ENCODE data around the gene TMEM273. TPM values are rescaled to one million over a fixed set of nuclear protein-coding genes. Genes with fewer than 3 reads are reported as not detected.
A peak's percentile ranks its signal among the peaks of the same experiment; 100 is the strongest.

Gene TMEM273
- total and polyA plus RNA-seq, 2 of the 4 experiments (the other 2 are of a cell fraction), result not detected

DNA sequence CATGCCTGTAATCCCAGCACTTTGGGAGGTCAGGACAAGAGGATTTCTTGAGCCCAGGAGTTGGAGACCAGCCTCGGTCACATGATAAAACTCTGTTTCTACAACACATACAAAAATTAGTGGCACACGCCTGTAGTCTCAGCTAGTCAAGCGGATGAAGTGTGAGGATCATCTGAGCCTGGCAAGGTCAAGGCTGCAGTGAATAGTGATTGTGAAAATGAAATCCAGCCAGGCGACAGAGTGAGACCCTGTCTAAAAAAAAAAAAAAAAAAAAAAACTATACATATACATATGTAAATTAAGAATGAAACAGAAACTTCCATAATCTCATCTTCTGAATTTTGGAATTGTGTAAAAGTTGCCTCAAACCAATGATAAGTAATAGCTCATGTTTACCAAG lies 36.2 kb downstream of the TMEM273 start:
- DNase-seq (no peak), ATAC-seq (ENCODE audit: low read depth) (no peak)
- Histone ChIP-seq H3K4ac (ENCODE audit: low read depth, low read length) (no peak overlapping the region), H2AK9ac (replicated peaks; ENCODE audit: low read depth, low read length, poor library complexity) (no peak overlapping the region), H3K27me3 (ENCODE audit: control insufficient read depth, insufficient read depth, low read length) (no peaks in the 10 kb centered on the region), H3K9me3 (ENCODE audit: control insufficient read depth, insufficient read depth, low read length) (no peaks in the 10 kb centered on the region; the same call in 1 of the 2 replicates), H3K4me3 (ENCODE audit: insufficient read depth, low read depth, low read length) (no peak overlapping the region), H3K36me3 (ENCODE audit: control insufficient read depth, insufficient read depth, low read length) (no peaks in the 10 kb centered on the region), H3K79me1 (ENCODE audit: low read depth in 1 of 2, low read length in 2 of 2) (no peaks in the 10 kb centered on the region), H3K56ac (ENCODE audit: extremely low read depth, insufficient read depth, low read length) (no peak overlapping the region), H4K91ac (ENCODE audit: insufficient read depth, low read depth, low read length) (no peak overlapping the region), H3K4me1 (ENCODE audit: control insufficient read depth, insufficient read depth, low read length) (peaks cover 4% of the 10 kb centered on the region), H4K8ac (ENCODE audit: low read depth in 2 of 2, low read length in 2 of 2) (no peak overlapping the region), H2BK20ac (ENCODE audit: low read depth, low read length) (no peak overlapping the region), H3K14ac (replicated peaks; ENCODE audit: low read depth, low read length) (no peak overlapping the region), H4K5ac (ENCODE audit: low read depth, low read length) (no peak overlapping the region), H3K18ac (ENCODE audit: low read depth, low read length) (no peak overlapping the region), H3K4me2 (ENCODE audit: low read depth, low read length) (no peak overlapping the region), H2AFZ (replicated peaks; ENCODE audit: low read length, poor library complexity) (no peak overlapping the region), H4K20me1 (ENCODE audit: insufficient read depth, low read length) (no peaks in the 10 kb centered on the region), H3K23ac (ENCODE audit: low read depth, low read length) (no peak overlapping the region), H3K9me1 (ENCODE audit: insufficient read depth, low read length) (peaks cover 8% of the 10 kb centered on the region), H3K27ac (ENCODE audit: insufficient read depth, low read length) (no peak overlapping the region), H2BK5ac (ENCODE audit: low read depth, low read length, poor library complexity, severe bottlenecking) (no peak overlapping the region), H3K9ac (ENCODE audit: low read depth, low read length) (no peak overlapping the region), H2BK15ac (ENCODE audit: low read depth, low read length) (0 out of 3 replicates have a peak overlapping the region, but pooled peaks have one; percentile 23), H2AK5ac (ENCODE audit: low read depth, low read length) (no peak overlapping the region), H2BK120ac (ENCODE audit: low read depth, low read length) (no peak overlapping the region)
- BruUV-seq (replicated peaks), result no TSS peak
- ChIA-PET POLR2A (ENCODE audit: unreplicated experiment) (no interaction called here), CTCF (interaction anchor here (0.6 kb wide), 1 partner anchor 16 kb away, joined by 3 read pairs; no protein-coding TSS in a partner anchor)
- dilution Hi-C loops (cut with HindIII; ENCODE audit: low sequenced_read_pairs, unreplicated experiment) (no loop called here), intact Hi-C loops (cut with micrococcal nuclease) (no loop called here), in situ Hi-C loops (cut with MboI; ENCODE audit: low sequenced_read_pairs) (no loop called here)
- WGBS, 2 experiments (ENCODE audit: extremely low coverage in 2 of 2, insufficient read length in 1 of 2), result no CpG with 5 or more reads among the region's 4 CpGs
- TF ChIP-seq, protein P1, sequence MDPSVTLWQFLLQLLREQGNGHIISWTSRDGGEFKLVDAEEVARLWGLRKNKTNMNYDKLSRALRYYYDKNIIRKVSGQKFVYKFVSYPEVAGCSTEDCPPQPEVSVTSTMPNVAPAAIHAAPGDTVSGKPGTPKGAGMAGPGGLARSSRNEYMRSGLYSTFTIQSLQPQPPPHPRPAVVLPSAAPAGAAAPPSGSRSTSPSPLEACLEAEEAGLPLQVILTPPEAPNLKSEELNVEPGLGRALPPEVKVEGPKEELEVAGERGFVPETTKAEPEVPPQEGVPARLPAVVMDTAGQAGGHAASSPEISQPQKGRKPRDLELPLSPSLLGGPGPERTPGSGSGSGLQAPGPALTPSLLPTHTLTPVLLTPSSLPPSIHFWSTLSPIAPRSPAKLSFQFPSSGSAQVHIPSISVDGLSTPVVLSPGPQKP (IDR thresholded peaks at IDR 0.05; ENCODE audit: borderline replicate concordance, low read depth, low read length), result no peak
- TF ChIP-seq CEBPB (IDR thresholded peaks at IDR 0.05; ENCODE audit: low read depth, low read length), result no peak
- no peak for TF ChIP-seq NFE2L2 (IDR thresholded peaks at IDR 0.05; ENCODE audit: low read depth, low read length)
- TF ChIP-seq RCOR1 (IDR thresholded peaks at IDR 0.05; ENCODE audit: insufficient replicate concordance, low read length), result no peak
- no peak for TF ChIP-seq SMC3 (IDR thresholded peaks at IDR 0.05; ENCODE audit: low read depth, low read length)
- no peak for TF ChIP-seq MXI1 (IDR thresholded peaks at IDR 0.05; ENCODE audit: borderline replicate concordance, low read depth, low read length)
- TF ChIP-seq MAFK (IDR thresholded peaks at IDR 0.05; ENCODE audit: low read depth, low read length), result no peak
- TF ChIP-seq POLR2A (IDR thresholded peaks at IDR 0.05; ENCODE audit: low read depth, low read length), result no peak
- TF ChIP-seq FOS (IDR thresholded peaks at IDR 0.05; ENCODE audit: low read depth, low read length), result no peak
